ENCODE measurements around the gene CFAP100.
A peak's percentile ranks its signal among the peaks of the same experiment; 100 is the strongest.

Gene CFAP100

DNA sequence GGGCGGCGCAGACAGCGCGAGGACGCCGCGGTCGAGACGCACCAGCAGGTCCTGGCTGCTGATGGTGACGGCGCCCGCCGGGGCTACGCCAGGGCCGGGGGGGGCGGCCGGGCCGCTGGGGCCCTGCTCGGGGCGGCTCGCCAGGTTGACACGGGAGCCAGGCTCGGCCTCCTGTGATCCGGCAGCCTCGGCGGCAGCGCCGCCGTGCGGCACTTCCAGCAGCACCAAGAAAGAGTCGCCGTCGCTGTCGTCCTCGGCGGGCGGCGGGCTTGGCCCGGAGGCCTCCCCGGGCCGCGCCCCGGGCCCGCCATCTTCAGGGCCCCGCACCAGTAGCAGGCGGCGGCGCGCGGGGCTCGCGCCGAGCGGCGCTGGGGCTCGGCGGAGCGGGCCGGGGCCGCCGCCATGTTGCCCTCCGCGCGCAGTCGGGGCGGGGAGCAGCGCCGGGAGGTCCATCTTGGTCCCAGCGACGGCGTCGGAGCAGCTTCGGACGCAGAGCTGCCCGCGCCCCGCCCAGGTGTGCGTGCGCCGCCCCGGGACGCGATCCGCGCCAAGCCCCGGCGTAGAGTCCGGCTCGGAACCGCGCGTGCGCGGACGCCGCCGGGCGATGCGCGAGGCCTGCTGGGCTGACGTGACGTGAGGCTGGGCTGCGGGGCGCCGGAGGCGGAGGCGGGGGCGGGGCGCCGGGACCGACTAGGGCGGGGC lies 80.9 kb downstream of the CFAP100 start, which contains the start of gene ZXDC:
Gene ZXDC (minus strand): TSS at position 479 of the 702 bp plus-strand sequence. CDS start 26 bp downstream, at position 453.
- DNase-seq (ENCODE audit: insufficient read length) (peak; percentile 100), FAIRE-seq (peak; percentile 99)
- no peak; the same call in 1 of the 2 replicates for TF ChIP-seq POLR2AphosphoS5 (IDR thresholded peaks at IDR 0.05; ENCODE audit: low read depth, low read length)
- TF ChIP-seq POLR2A (IDR thresholded peaks at IDR 0.05; ENCODE audit: low read depth, low read length): peak; percentile 77; the same call in 1 of the 2 replicates
- peak; percentile 13; the same call in 1 of the 2 replicates for TF ChIP-seq TAF1 (IDR thresholded peaks at IDR 0.05; ENCODE audit: borderline replicate concordance, low read depth, low read length)

DNA sequence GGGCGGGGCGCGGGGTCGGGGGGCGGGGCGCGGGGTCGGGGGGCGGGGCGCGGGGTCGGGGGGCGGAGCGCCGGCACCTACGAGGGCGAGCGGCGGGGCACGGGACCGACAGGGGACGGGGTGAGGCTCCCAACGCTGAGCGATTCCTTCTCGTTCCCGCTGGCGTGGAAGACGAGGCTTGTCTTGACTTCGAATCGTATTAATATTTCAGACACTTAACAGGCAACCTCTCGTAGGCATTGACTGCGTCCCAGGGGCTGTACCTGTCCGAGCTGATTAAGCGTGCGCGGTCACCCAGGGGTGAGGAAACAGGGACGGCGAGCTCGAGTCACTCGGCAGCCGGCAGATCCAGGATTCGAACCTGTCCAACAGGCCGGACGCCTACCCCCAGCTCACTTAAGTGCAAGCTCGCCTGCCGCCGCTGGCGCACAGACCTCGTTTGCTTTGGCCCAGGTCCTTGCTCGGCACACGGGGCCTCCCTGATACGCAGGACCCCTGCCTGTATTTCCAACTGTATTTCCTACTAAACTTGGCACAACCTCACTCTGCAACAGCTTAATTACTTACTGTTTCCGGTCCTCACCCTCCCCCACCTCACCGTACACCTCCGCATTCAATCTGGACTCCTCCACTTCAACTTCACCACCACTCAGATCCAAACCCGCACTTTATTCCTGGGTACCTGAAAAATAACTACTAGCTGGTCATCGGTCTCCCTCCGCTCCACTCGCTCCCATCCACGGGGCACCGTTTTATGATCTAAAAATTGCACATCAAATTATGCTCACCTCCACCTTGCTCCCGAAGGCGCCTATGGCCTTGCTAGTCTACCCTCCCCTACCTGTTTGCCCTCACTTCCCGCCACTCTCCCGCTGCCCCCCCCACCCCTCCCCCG lies 81.7 kb downstream of the CFAP100 start:
- FAIRE-seq: no peak
- TF ChIP-seq POLR2A (IDR thresholded peaks at IDR 0.05; ENCODE audit: low read depth, low read length) (no peak), TAF1 (IDR thresholded peaks at IDR 0.05; ENCODE audit: borderline replicate concordance, low read depth, low read length) (no peak), POLR2AphosphoS5 (IDR thresholded peaks at IDR 0.05; ENCODE audit: low read depth, low read length) (no peak)
- DNase-seq (ENCODE audit: insufficient read length): no peak

DNA sequence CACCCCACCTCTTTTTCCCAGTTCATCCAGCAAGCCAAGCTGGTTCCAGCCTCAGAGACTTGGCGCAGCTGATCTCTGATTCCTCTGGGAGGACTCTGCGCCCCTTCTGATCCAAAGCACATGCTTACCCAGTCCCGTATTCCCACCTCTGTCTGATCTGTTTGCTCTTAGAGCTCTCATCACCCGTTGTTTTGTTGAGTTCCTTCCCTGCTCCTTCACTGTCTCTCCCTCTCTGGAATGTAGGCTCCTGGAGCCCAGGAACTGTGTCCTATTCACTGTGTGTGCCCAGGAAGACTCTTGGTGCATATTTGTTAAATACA lies 82.3 kb downstream of the CFAP100 start:
- no peak for TF ChIP-seq POLR2AphosphoS5 (IDR thresholded peaks at IDR 0.05; ENCODE audit: low read depth, low read length)
- TF ChIP-seq POLR2A (IDR thresholded peaks at IDR 0.05; ENCODE audit: low read depth, low read length): no peak
- no peak for TF ChIP-seq TAF1 (IDR thresholded peaks at IDR 0.05; ENCODE audit: borderline replicate concordance, low read depth, low read length)
- DNase-seq (ENCODE audit: insufficient read length) (no peak), FAIRE-seq (no peak)

DNA sequence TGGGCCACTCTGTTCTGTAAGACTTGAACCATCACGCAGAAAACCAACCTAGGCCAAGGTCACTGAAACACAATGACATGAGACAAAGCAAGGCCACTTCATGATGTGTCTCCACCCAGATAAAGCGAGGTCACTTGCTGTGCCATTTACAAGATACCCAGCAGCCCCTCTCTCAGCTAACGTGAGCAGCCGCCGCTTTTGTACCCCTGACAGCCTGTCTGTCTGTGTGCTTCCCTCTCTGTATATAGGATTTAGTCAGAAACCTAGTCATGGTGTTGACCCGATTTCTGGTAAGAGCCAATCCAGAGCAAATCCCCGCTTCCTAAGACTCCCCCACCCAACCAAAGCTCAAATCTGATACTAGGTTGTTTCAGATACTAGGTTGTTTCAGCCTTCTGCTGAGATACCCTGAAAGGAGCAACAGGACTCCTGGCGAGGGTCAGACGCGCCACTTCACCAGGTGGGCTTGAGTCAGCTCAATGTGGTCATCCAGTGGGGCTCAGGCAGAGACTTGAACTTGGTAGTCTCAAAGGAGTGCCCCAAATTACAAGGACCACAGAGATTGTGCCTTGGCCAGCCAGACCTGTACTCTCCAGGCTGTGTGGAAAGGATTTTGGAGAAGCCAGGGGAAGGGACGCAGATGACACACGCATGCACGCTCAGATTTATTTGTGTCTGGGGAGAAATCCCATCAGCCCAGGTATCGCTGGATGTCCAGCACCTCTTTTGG lies 84.0 kb downstream of the CFAP100 start:
- DNase-seq (ENCODE audit: insufficient read length): no peak
- FAIRE-seq: no peak
- TF ChIP-seq POLR2AphosphoS5 (IDR thresholded peaks at IDR 0.05; ENCODE audit: low read depth, low read length): no peak
- no peak for TF ChIP-seq POLR2A (IDR thresholded peaks at IDR 0.05; ENCODE audit: low read depth, low read length)
- TF ChIP-seq TAF1 (IDR thresholded peaks at IDR 0.05; ENCODE audit: borderline replicate concordance, low read depth, low read length): no peak

DNA sequence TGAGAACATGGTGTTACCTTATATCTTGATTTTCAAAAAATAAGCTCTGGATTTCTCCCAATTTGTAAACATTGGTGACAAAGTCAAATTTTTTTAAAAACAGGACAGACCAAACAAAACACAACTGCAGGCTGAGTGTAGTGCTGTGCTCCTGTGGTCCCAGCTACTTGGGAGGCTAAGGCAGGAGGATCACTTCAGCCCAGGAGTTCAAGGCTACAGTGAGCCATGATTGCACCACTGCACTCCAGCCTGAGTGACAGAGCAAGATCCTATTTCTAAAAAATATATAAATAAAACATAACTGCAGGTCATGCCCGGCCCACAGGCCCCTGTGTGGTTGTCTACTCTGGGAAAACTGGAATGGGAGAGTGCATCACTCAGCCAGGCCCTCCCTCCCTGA lies 84.9 kb downstream of the CFAP100 start:
- DNase-seq (ENCODE audit: insufficient read length): no peak
- TF ChIP-seq TAF1 (IDR thresholded peaks at IDR 0.05; ENCODE audit: borderline replicate concordance, low read depth, low read length) (no peak), POLR2A (IDR thresholded peaks at IDR 0.05; ENCODE audit: low read depth, low read length) (no peak), POLR2AphosphoS5 (IDR thresholded peaks at IDR 0.05; ENCODE audit: low read depth, low read length) (no peak)
- no peak for FAIRE-seq

DNA sequence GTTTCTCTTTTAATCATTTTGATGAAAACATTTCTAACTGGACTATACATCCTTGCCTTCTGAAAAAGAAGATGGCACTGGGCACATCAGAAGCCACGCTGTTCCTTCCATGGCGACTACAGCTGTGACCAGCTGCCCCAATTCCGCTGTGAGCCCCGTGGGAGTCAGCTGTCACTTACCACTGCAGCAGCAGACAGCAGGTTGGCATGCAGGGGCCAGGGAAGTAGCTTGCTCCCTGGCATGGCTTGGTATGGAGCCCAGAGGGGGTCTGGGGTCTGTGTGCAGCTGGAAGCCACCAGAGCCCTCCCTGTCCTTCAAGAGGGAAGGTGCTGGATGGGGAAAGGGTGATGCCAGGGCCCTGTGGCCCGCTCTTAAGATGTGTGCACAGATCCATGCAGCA lies 85.5 kb downstream of the CFAP100 start:
- no peak for DNase-seq (ENCODE audit: insufficient read length)
- FAIRE-seq: no peak
- TF ChIP-seq TAF1 (IDR thresholded peaks at IDR 0.05; ENCODE audit: borderline replicate concordance, low read depth, low read length) (no peak), POLR2AphosphoS5 (IDR thresholded peaks at IDR 0.05; ENCODE audit: low read depth, low read length) (no peak), POLR2A (IDR thresholded peaks at IDR 0.05; ENCODE audit: low read depth, low read length) (no peak)

DNA sequence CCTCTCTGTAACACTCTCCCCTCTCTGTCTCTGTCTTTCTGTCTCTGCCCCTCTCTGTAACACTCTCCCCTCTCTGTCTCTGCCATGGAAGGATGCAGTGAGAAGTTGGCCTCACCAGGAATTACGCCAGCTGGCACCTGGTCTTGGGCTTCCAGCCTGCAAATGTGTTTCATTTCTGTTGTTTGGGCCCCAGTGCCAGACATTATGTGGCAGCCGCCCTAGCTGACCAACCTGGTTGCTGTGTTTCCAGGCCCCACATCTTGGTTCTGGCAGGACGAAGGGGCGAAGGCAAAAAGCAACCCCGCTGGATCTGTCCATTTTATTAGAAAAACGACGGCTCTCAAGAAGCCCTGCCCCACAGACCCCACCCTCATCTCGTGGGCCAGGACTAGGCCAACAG lies 86.2 kb downstream of the CFAP100 start:
- DNase-seq (ENCODE audit: insufficient read length) (no peak), FAIRE-seq (no peak)
- TF ChIP-seq TAF1 (IDR thresholded peaks at IDR 0.05; ENCODE audit: borderline replicate concordance, low read depth, low read length) (no peak), POLR2AphosphoS5 (IDR thresholded peaks at IDR 0.05; ENCODE audit: low read depth, low read length) (no peak), POLR2A (IDR thresholded peaks at IDR 0.05; ENCODE audit: low read depth, low read length) (no peak)

DNA sequence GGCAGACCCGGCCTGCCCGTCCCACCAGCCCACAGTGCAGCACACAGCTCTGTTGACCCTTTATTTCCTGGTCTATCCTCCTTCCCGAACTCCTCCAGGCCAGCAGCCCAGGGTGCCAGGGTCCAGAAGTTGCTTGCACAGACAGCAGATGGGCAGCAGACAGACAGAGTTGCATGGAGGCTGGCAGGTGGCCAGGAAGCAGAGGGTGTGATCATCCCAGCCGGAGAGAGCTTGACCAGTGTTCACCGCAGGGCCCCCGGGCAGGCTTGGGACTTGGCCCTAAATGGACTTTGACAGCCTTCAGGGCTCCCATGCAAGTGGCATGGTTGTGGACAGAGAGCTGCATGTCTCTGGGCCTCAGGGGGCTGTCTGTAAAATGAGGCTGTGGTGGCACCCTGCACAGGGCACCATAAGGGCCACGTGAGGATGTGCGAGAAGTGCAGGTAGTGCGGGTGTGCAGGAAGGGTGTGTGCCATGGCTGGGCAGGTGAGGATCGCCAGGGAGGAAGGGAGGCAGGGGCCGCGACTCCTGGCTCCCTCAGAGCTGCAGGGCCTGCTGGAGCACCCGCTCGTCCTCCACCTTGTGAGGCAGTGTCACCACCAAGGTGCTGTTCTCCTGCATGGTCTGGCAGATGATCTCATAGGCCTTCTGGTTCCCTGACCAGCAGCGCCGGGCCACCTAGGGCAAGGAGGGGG lies 87.2 kb downstream of the CFAP100 start:
- FAIRE-seq (no peak), DNase-seq (ENCODE audit: insufficient read length) (no peak)
- TF ChIP-seq TAF1 (IDR thresholded peaks at IDR 0.05; ENCODE audit: borderline replicate concordance, low read depth, low read length) (no peak), POLR2A (IDR thresholded peaks at IDR 0.05; ENCODE audit: low read depth, low read length) (no peak), POLR2AphosphoS5 (IDR thresholded peaks at IDR 0.05; ENCODE audit: low read depth, low read length) (no peak)

DNA sequence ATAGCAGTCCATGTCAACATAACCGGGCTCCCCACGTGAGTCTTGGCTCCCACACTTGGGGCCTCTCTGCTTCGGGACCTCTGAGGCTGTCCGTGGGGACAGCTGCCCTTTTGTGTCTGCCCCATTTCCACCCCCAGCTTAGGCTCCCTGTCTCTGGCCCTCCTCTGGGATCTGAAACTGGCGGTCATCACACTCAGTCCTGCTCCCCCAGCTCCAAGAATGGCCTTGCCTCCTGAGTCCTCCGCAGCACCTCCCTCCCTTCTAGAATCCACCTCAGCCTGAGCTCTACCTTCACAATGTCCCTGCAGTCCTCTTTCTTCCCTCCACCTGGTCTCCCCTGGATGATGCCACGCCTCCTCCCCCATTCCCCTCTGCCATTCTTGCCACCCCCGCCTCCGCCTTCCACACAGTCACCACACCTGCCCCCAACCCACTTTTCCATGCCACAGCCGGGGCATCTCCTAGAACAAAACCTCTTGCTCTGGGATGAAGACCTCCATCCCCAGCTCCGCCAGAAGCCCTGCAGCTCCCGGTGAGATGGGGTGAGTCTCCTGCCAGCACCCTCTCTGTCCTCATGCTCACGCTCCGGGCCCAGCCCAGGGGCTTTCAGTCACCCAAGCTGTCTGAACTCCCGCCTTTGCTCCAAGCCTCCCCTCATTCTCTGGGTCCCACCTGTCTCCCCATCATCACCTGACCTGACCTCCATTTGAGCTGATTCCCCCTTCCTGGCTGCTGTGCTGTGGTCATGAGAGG lies 88.0 kb downstream of the CFAP100 start:
- no peak for DNase-seq (ENCODE audit: insufficient read length)
- no peak for FAIRE-seq
- TF ChIP-seq POLR2AphosphoS5 (IDR thresholded peaks at IDR 0.05; ENCODE audit: low read depth, low read length) (no peak), TAF1 (IDR thresholded peaks at IDR 0.05; ENCODE audit: borderline replicate concordance, low read depth, low read length) (no peak), POLR2A (IDR thresholded peaks at IDR 0.05; ENCODE audit: low read depth, low read length) (no peak)

DNA sequence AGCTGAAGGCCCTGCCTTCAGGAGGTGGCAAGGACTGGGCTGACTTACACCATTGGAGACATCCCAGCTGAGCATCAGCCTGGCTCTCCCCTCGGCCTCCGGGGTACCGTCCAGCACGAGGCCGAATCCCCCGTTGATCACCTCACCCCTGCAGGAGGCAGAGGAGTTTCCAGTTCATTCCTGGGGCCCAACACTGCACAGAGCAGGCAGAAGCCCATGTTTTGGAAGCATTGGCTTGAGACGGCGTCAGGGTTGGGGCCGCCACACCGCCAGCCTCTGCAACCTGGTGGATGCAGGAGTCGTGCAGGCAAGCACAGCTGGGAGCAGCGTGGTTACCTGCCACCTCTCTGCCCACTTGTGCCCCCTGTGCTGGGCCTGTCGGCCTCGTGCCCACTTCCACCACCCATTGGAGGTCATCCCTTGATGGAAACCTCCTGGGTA lies 88.6 kb downstream of the CFAP100 start:
- TF ChIP-seq POLR2AphosphoS5 (IDR thresholded peaks at IDR 0.05; ENCODE audit: low read depth, low read length) (no peak), TAF1 (IDR thresholded peaks at IDR 0.05; ENCODE audit: borderline replicate concordance, low read depth, low read length) (no peak), POLR2A (IDR thresholded peaks at IDR 0.05; ENCODE audit: low read depth, low read length) (no peak)
- DNase-seq (ENCODE audit: insufficient read length) (no peak), FAIRE-seq (no peak)

Measured in GM12892 (cell line).